Inferior parietal cortex (tissue), 1 donor: ENCODE measurements around the gene TNFAIP8.

Experiments
- DNase-seq: peaks from one replicate; pipeline ENCODE4 v3.0.0-alpha.2; 2016; ENCODE audit errors: extremely low spot score

TNFAIP8 gene

GRCh38 chr5:119347991-119348390 lies 7.8 kb upstream of the TNFAIP8 start:
- DNase-seq: no peak

GRCh38 chr5:119353213-119353612 lies 2.6 kb upstream of the TNFAIP8 start:
- no peak for DNase-seq

- no peak for DNase-seq
These were observed 2.0 kb upstream of the TNFAIP8 start for GRCh38 chr5:119353686-119354366.

GRCh38 chr5:119354537-119355243 lies 1.1 kb upstream of the TNFAIP8 start:
- no peak for DNase-seq

- DNase-seq: no peak
These were observed 578 bp upstream of the TNFAIP8 start for GRCh38 chr5:119355244-119355638.

- DNase-seq: no peak
These were observed 881 bp downstream of the TNFAIP8 start for GRCh38 chr5:119356612-119357188.

GRCh38 chr5:119357270-119357669 lies 1.5 kb downstream of the TNFAIP8 start:
- no peak for DNase-seq

- DNase-seq: no peak
These were observed 2.1 kb downstream of the TNFAIP8 start for GRCh38 chr5:119357808-119358529.

GRCh38 chr5:119358530-119358900 lies 2.7 kb downstream of the TNFAIP8 start:
- DNase-seq: no peak

GRCh38 chr5:119358901-119359603 lies 3.2 kb downstream of the TNFAIP8 start:
- DNase-seq: no peak

GRCh38 chr5:119359737-119360413 lies 4.1 kb downstream of the TNFAIP8 start:
- DNase-seq: no peak

- no peak for DNase-seq
These were observed 5.2 kb downstream of the TNFAIP8 start for GRCh38 chr5:119360905-119361593.

GRCh38 chr5:119361594-119362125 lies 5.8 kb downstream of the TNFAIP8 start:
- no peak for DNase-seq

GRCh38 chr5:119362714-119363113 lies 6.9 kb downstream of the TNFAIP8 start:
- DNase-seq: no peak

GRCh38 chr5:119363271-119363670 lies 7.5 kb downstream of the TNFAIP8 start:
- no peak for DNase-seq

GRCh38 chr5:119363936-119364335 lies 8.1 kb downstream of the TNFAIP8 start:
- no peak for DNase-seq

- no peak for DNase-seq
These were observed 10.2 kb downstream of the TNFAIP8 start for GRCh38 chr5:119365847-119366539.

- no peak for DNase-seq
These were observed 10.7 kb downstream of the TNFAIP8 start for GRCh38 chr5:119366540-119366881.

GRCh38 chr5:119367502-119368237 lies 11.9 kb downstream of the TNFAIP8 start:
- DNase-seq: no peak
